Neutrophil (primary cell): ENCODE data around the gene SMC1A.

Source experiments
- H3K27ac ChIP-seq: fragments of 200-600 bp; sonication (generic); 2 replicates; pipeline ENCODE4 v1.5.1; 2016; ENCODE audit warnings: mild to moderate bottlenecking, moderate library complexity
- H3K27me3 ChIP-seq: fragments of 200-600 bp; sonication (generic); 2 replicates; pipeline ENCODE4 v1.6.0; 2016; ENCODE audit warnings: mild to moderate bottlenecking
- H3K36me3 ChIP-seq: fragments of 200-600 bp; sonication (generic); 2 replicates; pipeline ENCODE4 v1.5.1; 2017
- H3K4me1 ChIP-seq, 2 experiments: fragments of 200-600 bp in 1 of 2; sonication (generic) in 1 of 2; 1 replicate in 1 of 2; 2 replicates in 1 of 2; pipeline versions ENCODE4 v1.5.1 to v1.6.1; 2013 to 2016; ENCODE audit warnings: low read depth in 1 of 2, low read length in 1 of 2, mild to moderate bottlenecking in 1 of 2, moderate library complexity in 1 of 2; ENCODE audit not compliant: control insufficient read depth in 1 of 2, insufficient read depth in 1 of 2
- H3K4me3 ChIP-seq, 2 experiments: fragments of 200-600 bp in 1 of 2; sonication (generic) in 1 of 2; 1 replicate in 1 of 2; 2 replicates in 1 of 2; pipeline ENCODE4 v1.5.1; 2013 to 2016; ENCODE audit warnings: low read depth in 1 of 2, low read length in 1 of 2, mild to moderate bottlenecking in 1 of 2, moderate library complexity in 1 of 2
- H3K9me3 ChIP-seq: fragments of 200-600 bp; sonication (generic); 2 replicates; pipeline ENCODE4 v1.5.1; 2016
- TF ChIP-seq, protein P1 (sequence below): fragments of 200-600 bp; sonication (generic); IDR thresholded peaks from 2 replicates; pipeline ENCODE4 v1.5.1; 2016; ENCODE audit warnings: antibody characterized with exemption

The SMC1A gene

DNA sequence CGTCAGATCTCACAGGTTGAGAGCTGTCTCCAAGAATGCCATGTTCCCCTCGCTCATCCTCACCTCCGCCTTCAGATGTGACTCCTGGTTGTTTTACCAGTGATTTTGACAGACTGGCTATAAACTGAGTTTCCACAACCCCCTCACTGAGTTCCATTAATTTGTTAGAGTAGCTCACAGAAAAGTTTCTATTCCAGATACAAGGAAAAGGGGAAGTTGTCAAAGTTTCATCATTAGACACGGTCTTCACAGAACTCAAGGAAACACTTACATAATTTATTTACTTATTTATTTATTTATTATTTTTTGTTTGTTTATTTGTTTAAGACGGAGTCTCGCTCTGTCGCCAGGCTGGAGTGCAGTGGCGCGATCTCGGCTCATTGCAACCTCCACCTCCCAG, 85.4 kb downstream of the SMC1A start:
- Histone ChIP-seq H3K27me3 (no peaks in the 10 kb centered on the region), H3K27ac (no peak overlapping the region), H3K36me3 (no peaks in the 10 kb centered on the region), H3K4me3 (no peak overlapping the region), H3K9me3 (no peaks in the 10 kb centered on the region), H3K4me1 (no peaks in the 10 kb centered on the region)
- TF ChIP-seq, protein P1, sequence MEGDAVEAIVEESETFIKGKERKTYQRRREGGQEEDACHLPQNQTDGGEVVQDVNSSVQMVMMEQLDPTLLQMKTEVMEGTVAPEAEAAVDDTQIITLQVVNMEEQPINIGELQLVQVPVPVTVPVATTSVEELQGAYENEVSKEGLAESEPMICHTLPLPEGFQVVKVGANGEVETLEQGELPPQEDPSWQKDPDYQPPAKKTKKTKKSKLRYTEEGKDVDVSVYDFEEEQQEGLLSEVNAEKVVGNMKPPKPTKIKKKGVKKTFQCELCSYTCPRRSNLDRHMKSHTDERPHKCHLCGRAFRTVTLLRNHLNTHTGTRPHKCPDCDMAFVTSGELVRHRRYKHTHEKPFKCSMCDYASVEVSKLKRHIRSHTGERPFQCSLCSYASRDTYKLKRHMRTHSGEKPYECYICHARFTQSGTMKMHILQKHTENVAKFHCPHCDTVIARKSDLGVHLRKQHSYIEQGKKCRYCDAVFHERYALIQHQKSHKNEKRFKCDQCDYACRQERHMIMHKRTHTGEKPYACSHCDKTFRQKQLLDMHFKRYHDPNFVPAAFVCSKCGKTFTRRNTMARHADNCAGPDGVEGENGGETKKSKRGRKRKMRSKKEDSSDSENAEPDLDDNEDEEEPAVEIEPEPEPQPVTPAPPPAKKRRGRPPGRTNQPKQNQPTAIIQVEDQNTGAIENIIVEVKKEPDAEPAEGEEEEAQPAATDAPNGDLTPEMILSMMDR, result no peak

- TF ChIP-seq, protein P1, result no peak
- Histone ChIP-seq H3K36me3 (no peaks in the 10 kb centered on the region), H3K9me3 (no peaks in the 10 kb centered on the region), H3K4me1 (no peaks in the 10 kb centered on the region), H3K27me3 (no peaks in the 10 kb centered on the region), H3K27ac (no peak overlapping the region), H3K4me3 (no peak overlapping the region)
Measured at GRCh38 chrX:53333853-53334252, 88.6 kb downstream of the SMC1A start.

DNA sequence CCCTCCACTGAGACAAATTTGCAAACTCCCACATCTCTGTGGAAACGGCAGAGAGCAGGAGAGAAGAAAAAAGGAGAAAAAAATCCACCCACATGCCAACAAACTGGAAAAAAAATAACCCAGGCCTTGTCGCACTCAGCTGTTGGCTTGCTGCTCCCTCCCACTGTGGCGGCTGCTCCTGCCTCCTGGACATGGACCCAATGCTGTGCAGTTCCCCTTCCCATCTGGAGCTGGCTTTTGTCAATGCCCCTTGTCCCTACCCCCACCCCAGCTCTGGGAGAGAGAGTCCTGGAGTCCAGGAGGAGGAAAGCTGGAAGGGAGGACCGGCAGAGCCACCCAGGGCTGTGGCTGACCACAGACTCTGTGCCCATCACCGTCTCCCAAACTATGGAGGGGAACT, 90.2 kb downstream of the SMC1A start:
- Histone ChIP-seq H3K27ac (no peak overlapping the region), H3K4me1 (no peaks in the 10 kb centered on the region), H3K36me3 (no peaks in the 10 kb centered on the region), H3K27me3 (peaks cover 16% of the 10 kb centered on the region), H3K9me3 (no peaks in the 10 kb centered on the region), H3K4me3 (no peak overlapping the region)
- TF ChIP-seq, protein P1, result no peak

- Histone ChIP-seq H3K27me3 (peaks cover 35% of the 10 kb centered on the region), H3K4me1 (no peaks in the 10 kb centered on the region), H3K36me3 (no peaks in the 10 kb centered on the region), H3K27ac (no peak overlapping the region), H3K9me3 (no peaks in the 10 kb centered on the region), H3K4me3 (no peak overlapping the region)
- TF ChIP-seq, protein P1, result no peak
Measured at GRCh38 chrX:53330331-53330730, 92.1 kb downstream of the SMC1A start.

DNA sequence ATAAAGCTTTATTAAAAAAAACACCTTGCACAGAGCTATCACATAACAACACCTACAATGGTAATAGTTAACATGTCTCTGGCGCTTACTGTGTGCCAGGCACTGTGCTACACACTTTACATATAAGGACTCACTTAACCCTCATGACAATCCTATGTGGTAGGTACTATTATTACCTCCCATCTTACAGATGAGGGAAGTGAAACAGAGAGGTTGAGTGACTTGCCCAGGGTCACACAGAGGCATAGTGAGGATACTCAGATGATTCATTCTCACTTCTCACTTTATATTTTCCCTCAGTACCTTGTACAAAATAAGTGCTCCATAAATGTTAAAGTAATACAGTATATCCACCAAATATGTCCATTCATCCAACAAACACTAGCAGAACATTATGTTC, 97.7 kb downstream of the SMC1A start:
- H3K36me3 ChIP-seq, result no peaks in the 10 kb centered on the region
- peaks cover 90% of the 10 kb centered on the region for H3K27me3 ChIP-seq
- H3K27ac ChIP-seq, result no peak overlapping the region
- no peaks in the 10 kb centered on the region for H3K9me3 ChIP-seq
- TF ChIP-seq, protein P1, result no peak
- no peak overlapping the region for H3K4me3 ChIP-seq
- peaks cover 9 to 12% of the 10 kb centered on the region in 2 experiments for H3K4me1 ChIP-seq
